ENCODE results near the gene SHISAL1. TPM values are rescaled to one million over a fixed set of nuclear protein-coding genes. Genes with fewer than 3 reads are reported as not detected.

SHISAL1 gene
- total RNA-seq, 1 experiment from 2014 or later, result 2.9 TPM

- peaks cover 35 to 43% of the 10 kb centered on the region in 2 experiments for H3K4me1 Mint-ChIP-seq
- H2AK5ac ChIP-seq (ENCODE audit: insufficient read length, low read length), result no peak overlapping the region
- no peaks in the 10 kb centered on the region for H3K9me3 ChIP-seq (ENCODE audit: control insufficient read depth, low read depth, low read length)
- H3K79me2 ChIP-seq (ENCODE audit: insufficient read depth, low read length), result no peaks in the 10 kb centered on the region
- no CpG with 5 or more reads among the region's 13 CpGs for WGBS (ENCODE audit: extremely low coverage, insufficient read length, low lambda C conversion rate)
- no peak overlapping the region for H3K18ac ChIP-seq (ENCODE audit: insufficient read length, low read depth, low read length)
- H4K91ac ChIP-seq (ENCODE audit: insufficient read length, low read depth, low read length), result no peak overlapping the region
- no peak overlapping the region for H3K4me2 ChIP-seq (ENCODE audit: insufficient read depth, insufficient read length, low read length)
- H3K4me3 Mint-ChIP-seq, result no peak overlapping the region
- no peak overlapping the region for H3T11ph ChIP-seq (ENCODE audit: low read length)
- H3K27ac ChIP-seq (ENCODE audit: insufficient read length, low read depth, low read length), result no peak overlapping the region
- no peak overlapping the region for H3K9ac ChIP-seq (ENCODE audit: extremely low read depth, insufficient read length, low read length)
- no peaks in the 10 kb centered on the region; the same call in 1 of the 2 replicates for H3K4me1 ChIP-seq (ENCODE audit: insufficient read depth, low read length)
- no peak overlapping the region for H2BK15ac ChIP-seq (ENCODE audit: low read depth, low read length)
- peaks cover 2% of the 10 kb centered on the region for H4K20me1 ChIP-seq (ENCODE audit: control insufficient read depth, insufficient read depth, insufficient read length)
- H3K27ac Mint-ChIP-seq, result no peak overlapping the region
- H2BK12ac ChIP-seq (ENCODE audit: insufficient read length, low read depth, low read length), result no peak overlapping the region
- H3K23ac ChIP-seq (ENCODE audit: insufficient read length, low read depth, low read length), result no peak overlapping the region
- no peaks in the 10 kb centered on the region for H3K79me1 ChIP-seq (ENCODE audit: insufficient read depth, low read depth, low read length, poor library complexity, severe bottlenecking)
- no peak overlapping the region for H2BK120ac ChIP-seq (ENCODE audit: low read depth, low read length, poor library complexity, severe bottlenecking)
- no peak overlapping the region for H2BK5ac ChIP-seq (ENCODE audit: insufficient read length, low read length)
- TF ChIP-seq CTCF (conservative IDR thresholded peaks at IDR 0.05), result no peak
- no peaks in the 10 kb centered on the region; a peak in 1 of 7 replicates for H3K36me3 Mint-ChIP-seq (ENCODE audit: insufficient read depth in 1 of 3, low read depth in 3 of 3)
- H3K9me3 Mint-ChIP-seq, result peaks cover 0 to 3% of the 10 kb centered on the region in 2 experiments; a peak in 2 of 5 replicates
- no peak for DNase-seq
- H3K14ac ChIP-seq (ENCODE audit: insufficient read depth, low read length), result no peak overlapping the region
- H2AFZ ChIP-seq (ENCODE audit: low read length), result no peak overlapping the region
- no peaks in the 10 kb centered on the region; the same call in none of the 2 replicates for H3K27me3 Mint-ChIP-seq (ENCODE audit: low read depth)
- H3K23me2 ChIP-seq (ENCODE audit: insufficient read length, low read depth, low read length, poor library complexity, severe bottlenecking), result no peaks in the 10 kb centered on the region
- H3K4ac ChIP-seq (ENCODE audit: low read depth, low read length), result no peak overlapping the region
- no peak overlapping the region for H2BK20ac ChIP-seq (ENCODE audit: low read depth, low read length, poor library complexity, severe bottlenecking)
- no peak overlapping the region for H3K56ac ChIP-seq (ENCODE audit: insufficient read length, low read depth, low read length)
- no peak overlapping the region for H4K5ac ChIP-seq (ENCODE audit: insufficient read length, low read depth, low read length)
- H4K8ac ChIP-seq (replicated peaks; ENCODE audit: insufficient read length, low read depth, low read length), result no peak overlapping the region
- H3K27me3 ChIP-seq (ENCODE audit: insufficient read depth, low read length), result no peaks in the 10 kb centered on the region
Measured at GRCh38 chr22:44287741-44288140, 25.0 kb downstream of the SHISAL1 start.
